ELF-1 (cell line): Measurements from ENCODE around the gene FHOD1.

Source experiments
- DNase-seq: peaks from one replicate; pipeline ENCODE4 v3.0.0-alpha.2; 2016; ENCODE audit warnings: low read depth, low spot score

FHOD1 gene

GRCh38 chr16:67277999-67278772 is 30.9 kb upstream of the FHOD1 start:
- no peak for DNase-seq

- DNase-seq: no peak
Measured at GRCh38 chr16:67277294-67277998, 30.2 kb upstream of the FHOD1 start.

GRCh38 chr16:67275321-67275720 is 28.0 kb upstream of the FHOD1 start:
- no peak for DNase-seq

- DNase-seq: no peak
Measured at GRCh38 chr16:67271446-67271845, 24.2 kb upstream of the FHOD1 start.

- no peak for DNase-seq
Measured at GRCh38 chr16:67270931-67271338, 23.7 kb upstream of the FHOD1 start.

GRCh38 chr16:67269766-67270165 is 22.5 kb upstream of the FHOD1 start:
- DNase-seq: peak; percentile 65

- DNase-seq: peak; percentile 81
Measured at GRCh38 chr16:67268136-67268579, 20.9 kb upstream of the FHOD1 start.

- DNase-seq: no peak
Measured at GRCh38 chr16:67265834-67266233, 18.6 kb upstream of the FHOD1 start.

GRCh38 chr16:67264866-67265265 is 17.6 kb upstream of the FHOD1 start:
- DNase-seq: no peak

GRCh38 chr16:67264277-67264676 is 17.0 kb upstream of the FHOD1 start:
- DNase-seq: no peak

GRCh38 chr16:67263201-67263600 is 15.9 kb upstream of the FHOD1 start:
- DNase-seq: peak; percentile 18

- DNase-seq: peak; percentile 70
Measured at GRCh38 chr16:67260426-67261063, 13.3 kb upstream of the FHOD1 start.

GRCh38 chr16:67259705-67260104 is 12.4 kb upstream of the FHOD1 start:
- DNase-seq: no peak

- no peak for DNase-seq
Measured at GRCh38 chr16:67258161-67258835, 11.0 kb upstream of the FHOD1 start.

GRCh38 chr16:67257486-67258160 is 10.3 kb upstream of the FHOD1 start:
- no peak for DNase-seq

GRCh38 chr16:67256701-67257230 is 9.5 kb upstream of the FHOD1 start:
- DNase-seq: no peak

- DNase-seq: no peak
Measured at GRCh38 chr16:67255553-67256221, 8.4 kb upstream of the FHOD1 start.

GRCh38 chr16:67254801-67255552 is 7.7 kb upstream of the FHOD1 start:
- no peak for DNase-seq

GRCh38 chr16:67252609-67253497 is 5.6 kb upstream of the FHOD1 start:
- no peak for DNase-seq
